GM04503 (cell line): ENCODE measurements around the gene HEXD.

Source experiments
- DNase-seq: peaks from one replicate; pipeline ENCODE4 v3.0.0-alpha.2; 2012; ENCODE audit warnings: low read depth

The HEXD gene

GRCh38 chr17:82415336-82415735 is 2.8 kb upstream of the HEXD start:
- DNase-seq, result no peak

- DNase-seq, result no peak
Measured at GRCh38 chr17:82415786-82416185, 2.4 kb upstream of the HEXD start.

- DNase-seq, result no peak
Measured at GRCh38 chr17:82416264-82416663, 1.9 kb upstream of the HEXD start.

GRCh38 chr17:82416771-82417170 is 1.4 kb upstream of the HEXD start:
- no peak for DNase-seq

- DNase-seq, result no peak
Measured at GRCh38 chr17:82419540-82419939, 1.4 kb downstream of the HEXD start.

GRCh38 chr17:82424001-82424862 is 6.1 kb downstream of the HEXD start:
- DNase-seq, result no peak

- no peak for DNase-seq
Measured at GRCh38 chr17:82424863-82425159, 6.7 kb downstream of the HEXD start.

- no peak for DNase-seq
Measured at GRCh38 chr17:82428546-82428945, 10.4 kb downstream of the HEXD start.

GRCh38 chr17:82429824-82430223 is 11.7 kb downstream of the HEXD start:
- DNase-seq, result no peak

GRCh38 chr17:82432017-82432416 is 13.9 kb downstream of the HEXD start:
- DNase-seq, result no peak

GRCh38 chr17:82433560-82434215 is 15.5 kb downstream of the HEXD start:
- no peak for DNase-seq

GRCh38 chr17:82434216-82434565 is 16.0 kb downstream of the HEXD start:
- DNase-seq, result no peak

GRCh38 chr17:82435103-82435502 is 17.0 kb downstream of the HEXD start:
- DNase-seq, result no peak

- DNase-seq, result no peak
Measured at GRCh38 chr17:82435601-82436583, 17.7 kb downstream of the HEXD start.

- DNase-seq, result no peak
Measured at GRCh38 chr17:82436601-82437324, 18.6 kb downstream of the HEXD start.

GRCh38 chr17:82437325-82437668 is 19.1 kb downstream of the HEXD start:
- DNase-seq, result no peak

GRCh38 chr17:82438401-82439193 is 20.4 kb downstream of the HEXD start:
- no peak for DNase-seq

GRCh38 chr17:82439194-82439828 is 21.2 kb downstream of the HEXD start:
- DNase-seq, result no peak

- DNase-seq, result no peak
Measured at GRCh38 chr17:82439829-82440365, 21.8 kb downstream of the HEXD start.

GRCh38 chr17:82440469-82440981 is 22.4 kb downstream of the HEXD start:
- no peak for DNase-seq
